GM12878 (cell line): ENCODE data around the gene THADA.

Experiments used
- BRCA1 ChIP-seq: IDR thresholded peaks from 2 replicates; pipeline ENCODE4 v1.6.1; 2011; ENCODE audit warnings: low read depth, low read length, improper control_type of control experiment
- CTCF ChIP-seq, 3 experiments: IDR thresholded peaks in 2 of 3; conservative IDR thresholded peaks in 1 of 3; 2 replicates each; pipeline ENCODE4 v1.5.1; 2011; ENCODE audit warnings: low read depth in 3 of 3, low read length in 3 of 3, mild to moderate bottlenecking in 3 of 3, control low read depth in 2 of 3, moderate library complexity in 2 of 3, inconsistent platforms in 1 of 3, mixed read lengths in 1 of 3; ENCODE audit not compliant: control insufficient read depth in 2 of 3, insufficient read depth in 1 of 3; ENCODE audit errors: extremely low read depth in 1 of 3
- EP300 ChIP-seq, 2 experiments: fragments of 150-350 bp in 1 of 2; IDR thresholded peaks; 2 replicates each; pipeline ENCODE4 v1.6.1; 2011 to 2012; ENCODE audit warnings: low read depth in 2 of 2, low read length in 2 of 2, borderline replicate concordance in 1 of 2, improper control_type of control experiment in 1 of 2, inconsistent platforms in 1 of 2; ENCODE audit not compliant: control insufficient read depth in 1 of 2
- JUNB ChIP-seq: IDR thresholded peaks from 2 replicates; pipeline ENCODE4 v1.6.1; 2016; ENCODE audit warnings: antibody characterized with exemption, mild to moderate bottlenecking
- MTA2 ChIP-seq: fragments of 450-650 bp; IDR thresholded peaks from 2 replicates; pipeline ENCODE4 v1.6.1; 2016; ENCODE audit warnings: low read depth, mild to moderate bottlenecking, moderate library complexity
- MXI1 ChIP-seq: fragments of 150-350 bp; IDR thresholded peaks from 2 replicates; pipeline ENCODE4 v1.6.1; 2011; ENCODE audit warnings: low read depth, mild to moderate bottlenecking, inconsistent platforms, low read length, improper control_type of control experiment
- NFIC ChIP-seq: IDR thresholded peaks from 2 replicates; pipeline ENCODE4 v1.6.1; 2012; ENCODE audit warnings: low read depth, mild to moderate bottlenecking, inconsistent platforms, low read length, moderate library complexity
- NFXL1 ChIP-seq: fragments of 450-650 bp; IDR thresholded peaks from 2 replicates; pipeline ENCODE4 v1.6.1; 2017; ENCODE audit warnings: antibody characterized with exemption, mild to moderate bottlenecking, borderline replicate concordance
- POLR2A ChIP-seq: IDR thresholded peaks from 2 replicates; pipeline ENCODE4 v1.6.1; 2011; ENCODE audit warnings: low read depth, mild to moderate bottlenecking, low read length
- YBX1 ChIP-seq: fragments of 450-650 bp; IDR thresholded peaks from 2 replicates; pipeline ENCODE4 v1.6.1; 2016; ENCODE audit warnings: antibody characterized with exemption

DNA sequence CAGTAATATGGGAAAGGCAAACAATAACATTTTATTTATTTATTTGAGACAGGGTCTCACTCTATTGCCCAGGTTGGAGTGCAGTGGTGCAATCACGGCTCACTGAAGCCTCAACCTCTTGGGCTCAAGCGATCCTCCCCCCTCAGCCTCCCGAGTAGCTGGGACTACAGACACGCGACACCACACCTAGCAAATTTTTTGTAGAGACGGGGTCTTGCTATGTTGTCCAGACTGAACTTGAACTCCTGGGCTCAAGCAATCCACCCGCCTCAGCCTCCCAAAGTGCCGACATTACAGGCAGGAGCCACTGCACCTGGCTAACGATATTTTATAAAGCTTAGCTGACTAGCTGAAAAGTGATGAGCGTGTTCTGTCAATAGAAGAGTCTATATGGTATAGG lies 23.7 kb upstream of the THADA start:
- TF ChIP-seq YBX1 (no peak), NFXL1 (no peak), MXI1 (no peak), JUNB (no peak), CTCF (IDR thresholded peaks at IDR 0.05 in 2 of 3, conservative IDR thresholded peaks at IDR 0.05 in 1 of 3; ENCODE audit: control insufficient read depth in 2 of 3, extremely low read depth in 1 of 3, insufficient read depth in 1 of 3, low read depth in 3 of 3, low read length in 3 of 3) (no peak), BRCA1 (no peak), NFIC (no peak), POLR2A (no peak), EP300 (IDR thresholded peaks at IDR 0.05; ENCODE audit: borderline replicate concordance in 1 of 2, control insufficient read depth in 1 of 2, low read depth in 2 of 2, low read length in 2 of 2) (no peak), MTA2 (no peak)
